SU-DHL-6 (cell line): Measurements from ENCODE around the gene ABCC12.

ENCODE experiments used
- CTCF ChIP-seq: fragments of 200-600 bp; sonication (generic); IDR thresholded peaks from one replicate; pipeline ENCODE4 v1.5.1; 2017; ENCODE audit warnings: antibody characterized with exemption, mild to moderate bottlenecking, low read length, moderate library complexity; ENCODE audit not compliant: insufficient read depth, poor library complexity, severe bottlenecking
- EZH2phosphoT487 ChIP-seq: fragments of 200-600 bp; sonication (generic), shearing (Covaris generic); conservative IDR thresholded peaks from 2 replicates; pipeline ENCODE4 v1.6.1; 2018; ENCODE audit warnings: mild to moderate bottlenecking, antibody characterized with exemption, low read length, moderate library complexity, mixed read lengths

- TF ChIP-seq CTCF (no peak), EZH2phosphoT487 (no peak)
Measured at GRCh38 chr16:48153774-48154173, 2.0 kb downstream of the ABCC12 start.
